OCI-LY3 (cell line): ENCODE measurements around the gene PKD1L1.

Experiments used
- CTCF ChIP-seq: fragments of 200-600, 300-600 bp; sonication (generic); IDR thresholded peaks from 2 replicates; pipeline ENCODE4 v1.5.1; 2014; ENCODE audit warnings: antibody characterized with exemption, low read length, low read depth
- EZH2phosphoT487 ChIP-seq: fragments of 200-600 bp; shearing (Covaris generic); IDR thresholded peaks from 2 replicates; pipeline ENCODE4 v1.6.1; 2018; ENCODE audit warnings: antibody characterized with exemption, mixed run types, low read depth

GRCh38 chr7:47757921-47758411 is 190.3 kb downstream of the PKD1L1 start:
- TF ChIP-seq CTCF (no peak), EZH2phosphoT487 (no peak)
